ENCODE results near the gene TAS2R60.
A peak's percentile ranks its signal among the peaks of the same experiment; 100 is the strongest.
"Not testable (repeated sequence)": the region's sequence is repeated elsewhere in the genome, so short reads cannot be mapped to it uniquely, and the experiment has no call there.

Gene TAS2R60

DNA sequence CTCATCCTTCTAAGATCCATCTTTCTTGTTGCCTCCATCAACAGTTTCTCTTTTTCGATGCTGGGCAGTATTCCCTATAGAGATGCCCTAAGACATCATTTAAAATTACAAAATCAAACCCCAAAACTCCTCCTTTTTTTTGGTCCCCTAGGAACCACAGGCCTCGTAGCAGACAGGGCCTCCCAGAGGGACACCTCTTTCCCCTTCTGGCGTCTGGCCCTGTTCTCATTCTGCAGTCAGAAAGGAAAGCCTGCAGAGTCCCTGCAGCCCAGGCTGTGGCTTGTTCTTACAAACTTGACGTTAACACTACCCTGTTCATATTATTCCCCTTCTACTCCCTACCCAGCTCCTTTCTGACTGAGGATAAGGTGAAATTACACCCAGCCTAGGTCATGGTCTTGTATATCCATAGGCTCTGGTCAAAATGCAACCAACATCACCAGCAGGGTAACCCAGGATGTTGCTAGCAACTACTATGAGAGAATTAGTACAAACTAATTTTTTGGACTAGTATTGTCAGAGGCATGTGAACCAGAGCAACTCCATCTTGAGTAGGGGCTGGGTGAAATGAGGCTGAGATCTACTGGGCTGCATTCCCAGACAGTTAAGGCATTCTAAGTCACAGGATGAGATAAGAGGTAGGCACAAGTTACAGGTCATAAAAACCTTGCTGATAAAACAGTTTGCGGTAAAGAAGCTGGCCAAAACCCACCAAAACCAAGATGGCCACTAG, 31.1 kb upstream of the TAS2R60 start:
- DNase-seq: no peak

DNA sequence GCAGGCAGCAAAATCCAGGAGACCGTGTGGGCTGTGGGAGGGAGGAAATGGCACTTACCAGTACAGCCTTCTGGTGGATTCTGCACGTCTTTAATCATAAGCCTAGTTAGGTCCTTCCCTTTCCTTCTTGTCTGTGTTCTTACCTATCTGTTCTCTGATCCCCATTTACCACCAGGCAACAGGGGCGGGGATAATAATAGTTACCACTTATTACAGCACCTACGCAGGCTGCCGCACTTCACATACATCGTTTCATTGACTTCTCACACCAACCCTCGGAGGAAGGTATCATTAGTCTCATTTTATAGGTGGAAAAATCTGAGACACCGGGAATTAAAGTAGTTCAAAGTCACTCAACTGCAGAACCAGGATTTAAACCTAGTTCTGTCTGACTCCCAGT, 30.1 kb upstream of the TAS2R60 start:
- no peak for DNase-seq

DNA sequence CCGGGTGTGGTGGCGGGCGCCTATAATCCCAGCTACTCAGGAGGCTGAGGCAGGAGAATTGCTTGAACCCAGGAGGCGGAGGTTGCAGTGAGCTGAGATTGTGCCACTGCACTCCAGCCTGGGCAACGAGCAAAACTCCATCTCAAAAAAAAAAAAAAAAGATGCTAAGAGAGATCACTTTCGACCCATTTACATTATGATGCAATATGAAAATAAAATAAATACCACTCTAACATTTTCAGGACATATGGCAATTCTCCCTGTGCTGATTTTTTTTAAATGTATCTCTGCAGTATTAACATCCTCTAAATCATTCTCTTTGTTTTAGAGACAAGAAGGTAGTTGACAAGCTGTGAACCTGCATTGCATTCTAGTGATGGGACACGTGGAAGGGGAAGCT, 28.0 kb upstream of the TAS2R60 start:
- not testable (repeated sequence) for DNase-seq

DNA sequence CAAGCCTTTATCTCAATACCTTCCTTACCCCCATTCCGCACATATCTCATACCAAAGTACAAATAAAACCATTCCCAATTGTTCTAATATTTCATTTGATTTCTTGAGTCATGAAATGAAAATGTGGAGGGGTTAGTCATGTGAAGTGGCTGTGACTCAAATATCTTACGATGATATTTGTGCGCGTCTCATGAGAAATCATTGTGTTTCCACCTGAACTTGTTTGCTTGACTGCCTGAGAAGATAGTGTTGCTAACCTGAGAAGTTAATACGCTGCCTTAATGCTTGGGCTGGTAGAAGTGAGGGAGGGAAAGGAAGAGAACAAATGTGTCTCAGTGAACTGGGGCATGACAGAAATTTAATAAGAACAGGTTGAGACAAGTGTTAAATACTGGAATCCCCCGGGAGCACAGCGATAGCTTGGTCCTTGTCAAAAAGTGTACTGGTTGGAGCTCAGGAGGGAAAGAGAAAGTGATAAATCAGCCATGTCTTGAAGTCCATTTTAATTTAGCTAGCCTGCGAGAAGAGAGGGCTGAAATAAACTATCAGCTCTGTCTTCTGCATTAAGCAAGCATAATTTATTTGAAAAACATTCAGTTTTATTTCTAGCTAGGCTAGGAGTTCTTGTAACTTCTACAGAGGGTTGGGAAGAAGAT, 27.4 kb upstream of the TAS2R60 start:
- DNase-seq: no peak

DNA sequence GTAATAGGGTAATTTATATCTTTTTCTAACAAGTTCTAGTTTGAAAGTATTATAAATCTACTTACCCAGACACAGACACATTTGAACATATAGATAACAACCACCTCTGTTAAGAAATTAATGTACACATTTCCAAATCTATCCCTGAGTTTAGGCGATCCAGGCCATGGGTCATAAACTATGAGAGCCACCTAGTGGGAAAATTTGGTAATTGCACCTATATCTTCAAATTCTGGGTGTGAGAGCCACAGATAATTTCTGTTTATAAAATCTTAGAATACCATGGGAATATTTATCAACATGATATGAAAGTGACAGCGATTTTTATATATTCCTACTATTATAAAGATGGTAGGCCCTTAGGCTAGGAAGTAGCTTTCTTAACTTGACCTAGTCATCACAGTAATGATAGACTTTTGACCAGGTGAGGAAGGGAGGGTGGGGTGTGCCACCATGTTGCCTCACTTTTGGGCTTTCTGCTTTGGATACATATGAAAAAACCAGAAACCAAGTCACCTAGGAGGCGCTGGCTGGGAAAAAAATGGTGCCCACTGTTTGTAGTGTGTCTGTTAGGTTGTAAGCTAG, 26.6 kb upstream of the TAS2R60 start:
- DNase-seq: peak; percentile 50

DNA sequence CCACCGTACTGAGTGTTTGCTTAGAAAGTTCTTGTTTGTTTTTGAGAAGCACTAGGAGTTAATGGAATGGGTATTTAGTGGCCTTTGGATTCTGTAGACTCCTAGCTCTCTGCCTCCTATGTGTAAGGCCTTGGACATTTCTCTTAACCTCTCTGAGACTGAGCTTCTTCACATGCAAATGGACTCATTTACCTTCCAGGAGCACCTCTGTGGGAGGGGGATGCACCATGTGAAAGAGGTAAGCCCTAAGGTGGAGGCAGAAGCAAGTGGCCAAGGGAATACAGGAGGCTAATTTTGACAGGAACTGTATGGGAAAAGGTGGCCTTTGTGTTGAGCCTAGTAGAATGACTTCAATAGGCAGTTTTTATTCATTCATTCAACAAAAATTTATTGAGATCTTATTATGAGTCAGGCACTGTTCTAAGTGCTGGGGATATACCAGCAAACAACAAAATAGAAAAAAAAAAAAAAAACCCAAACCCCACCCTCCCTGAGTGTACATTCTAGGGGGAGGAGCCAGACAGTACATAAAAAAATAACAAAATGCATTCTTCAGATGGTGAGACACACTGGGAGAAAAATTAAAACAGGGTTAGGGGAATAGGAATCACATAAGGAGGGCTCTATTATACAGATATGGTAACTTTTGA, 25.4 kb upstream of the TAS2R60 start:
- no peak for DNase-seq

DNA sequence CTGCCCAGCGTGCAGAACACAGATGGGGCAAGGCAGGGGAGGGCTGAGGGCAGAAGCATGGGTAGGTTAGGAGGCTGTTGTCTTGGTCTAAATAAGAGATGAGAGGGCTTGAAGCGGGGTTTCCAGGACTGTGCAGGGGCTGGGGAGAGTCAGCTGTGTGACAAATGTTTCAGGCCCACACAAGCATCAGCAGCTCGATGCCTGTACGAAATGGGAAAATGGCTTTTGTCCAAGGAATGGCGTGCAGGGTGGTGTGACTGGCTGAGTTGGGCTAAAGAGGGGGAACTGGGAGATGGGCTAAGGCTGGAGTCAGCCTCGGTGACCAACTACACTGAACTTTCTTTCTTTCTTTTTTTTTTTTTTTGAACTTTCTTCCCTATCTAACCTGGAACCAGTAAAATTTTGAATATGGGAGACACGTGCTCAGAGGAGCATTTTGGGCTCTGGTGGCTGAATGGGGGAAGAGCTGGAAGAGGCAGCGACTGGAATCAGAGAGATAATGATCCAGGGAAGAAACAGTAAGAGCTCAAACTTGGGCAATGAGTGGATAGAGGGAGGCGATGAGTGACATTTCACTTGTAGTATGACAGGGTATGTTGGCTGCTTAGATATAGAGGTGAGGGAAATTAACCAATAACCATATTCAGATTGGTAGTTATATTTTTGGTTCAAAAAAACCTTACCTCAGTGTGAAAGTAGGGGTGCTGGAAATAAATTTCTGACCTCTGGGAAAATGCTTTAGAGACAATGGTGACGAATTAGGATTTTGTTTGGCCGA, 24.4 kb upstream of the TAS2R60 start:
- no peak for DNase-seq

- no peak for DNase-seq
Measured at GRCh38 chr7:143419880-143420279, 23.4 kb upstream of the TAS2R60 start.

- not testable (repeated sequence) for DNase-seq
Measured at GRCh38 chr7:143420624-143421023, 22.6 kb upstream of the TAS2R60 start.

DNA sequence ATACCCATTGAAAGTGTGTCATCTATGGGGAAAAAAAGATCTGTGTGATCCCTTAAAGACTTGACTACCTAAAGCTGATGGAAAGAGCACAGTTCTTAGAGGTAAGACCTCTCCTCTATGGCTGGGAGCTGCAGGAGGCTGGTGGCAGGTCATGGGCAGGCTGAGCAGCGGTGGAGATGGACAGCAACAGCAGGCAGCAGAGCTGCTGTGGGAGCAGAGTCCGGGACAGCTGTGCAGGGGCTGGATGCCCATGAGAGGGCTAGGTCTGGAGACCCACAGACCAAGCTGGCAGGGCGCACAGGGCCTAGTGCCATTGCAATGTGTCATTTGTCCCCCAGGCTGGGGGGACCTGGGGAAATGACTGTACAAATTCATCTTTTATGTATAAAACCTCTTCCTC, 21.2 kb upstream of the TAS2R60 start:
- DNase-seq: no peak

GRCh38 chr7:143424476-143424875, 18.8 kb upstream of the TAS2R60 start:
- not testable (repeated sequence) for DNase-seq

DNA sequence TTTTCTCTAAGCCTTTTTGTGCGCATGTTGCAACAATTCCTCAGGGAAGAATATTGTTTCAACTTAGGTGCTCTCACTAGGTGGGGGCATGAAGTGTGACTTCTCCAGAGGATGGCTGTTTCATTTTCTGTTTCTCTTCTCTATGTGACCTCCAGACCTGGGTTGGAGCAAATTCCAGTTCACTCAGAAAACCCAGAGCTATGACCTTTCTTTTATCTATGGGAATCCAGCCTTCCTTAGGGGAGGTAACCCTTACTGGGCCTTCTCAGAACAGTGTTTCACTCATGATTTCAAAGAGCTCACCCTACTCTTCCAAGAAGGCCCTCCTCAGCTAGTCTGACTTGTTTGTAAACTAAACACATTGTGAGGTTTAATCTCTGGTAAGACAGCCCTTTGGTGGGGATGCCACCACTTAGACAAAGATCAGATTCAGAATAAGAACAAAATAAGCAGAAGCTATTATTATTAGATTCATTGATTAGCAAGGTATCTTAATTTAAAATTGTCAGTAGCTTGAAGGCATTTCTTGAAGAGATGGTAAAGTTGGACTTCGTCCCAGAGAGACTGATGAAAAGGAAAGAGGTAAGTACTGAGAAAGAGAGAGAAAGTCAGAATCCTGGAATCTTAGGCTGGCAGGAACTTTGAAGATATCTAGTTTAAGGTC, 16.6 kb upstream of the TAS2R60 start:
- no peak for DNase-seq

GRCh38 chr7:143429770-143430698, 13.2 kb upstream of the TAS2R60 start:
- DNase-seq: no peak

GRCh38 chr7:143431109-143431508, 12.1 kb upstream of the TAS2R60 start:
- no peak for DNase-seq

DNA sequence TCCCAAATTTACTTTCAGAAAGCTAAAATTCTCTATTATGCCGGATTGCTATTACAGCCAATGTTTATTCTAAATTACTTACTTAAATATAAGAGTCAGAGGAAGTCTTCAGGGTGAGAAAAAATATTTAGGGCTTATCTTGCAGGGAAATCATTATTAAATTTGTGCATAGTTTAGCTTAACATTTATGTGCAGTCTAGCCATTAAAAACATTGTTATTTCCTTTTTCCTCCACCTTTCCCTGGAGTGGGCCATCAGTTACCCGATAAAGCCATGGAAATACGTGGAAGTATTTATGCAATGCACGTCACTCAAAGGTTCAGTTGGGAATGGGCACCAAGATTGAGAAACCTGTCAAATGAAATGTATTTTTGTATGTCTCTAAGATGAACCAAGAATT, 9.5 kb upstream of the TAS2R60 start:
- DNase-seq: no peak

DNA sequence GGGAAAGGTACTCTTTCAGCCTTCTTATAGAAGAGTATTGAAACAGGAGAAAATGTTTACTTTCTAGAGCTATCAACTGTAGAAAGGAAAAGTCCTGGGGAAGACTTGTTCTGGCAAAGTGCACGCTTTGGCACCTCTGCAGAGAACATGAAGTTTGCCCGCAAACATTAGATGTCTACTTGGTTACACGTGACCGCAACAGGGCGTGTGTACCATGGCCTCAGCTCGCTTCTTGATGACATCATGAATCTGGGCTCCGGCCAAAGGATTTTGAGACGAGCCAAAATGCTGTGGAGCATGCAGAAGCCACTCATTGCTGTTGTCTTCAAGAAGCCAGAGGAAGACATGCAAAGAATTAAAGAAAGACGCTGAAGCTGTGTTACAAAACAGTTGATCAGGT, 8.6 kb upstream of the TAS2R60 start:
- DNase-seq: no peak

DNA sequence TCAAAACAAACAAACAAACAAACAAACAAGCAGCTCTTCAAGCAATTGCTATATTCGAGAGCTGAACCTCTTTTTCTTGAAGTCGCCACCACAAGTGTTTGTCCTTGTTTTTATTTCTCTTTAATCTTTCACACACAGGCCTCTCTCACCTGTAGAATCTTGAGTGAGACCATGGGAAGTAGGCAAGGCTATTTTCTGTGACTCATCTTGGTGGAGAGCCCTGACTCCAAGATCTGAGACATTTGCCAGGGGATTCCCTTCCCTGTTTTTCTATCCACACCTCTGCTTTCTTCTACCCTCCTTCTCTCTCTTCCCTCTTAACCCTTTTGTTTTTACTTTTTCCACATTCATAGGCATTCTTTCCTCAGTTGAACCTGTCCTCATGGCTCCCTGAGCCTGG, 8.0 kb upstream of the TAS2R60 start:
- DNase-seq: no peak

GRCh38 chr7:143436325-143436946, 6.8 kb upstream of the TAS2R60 start:
- no peak for DNase-seq

DNA sequence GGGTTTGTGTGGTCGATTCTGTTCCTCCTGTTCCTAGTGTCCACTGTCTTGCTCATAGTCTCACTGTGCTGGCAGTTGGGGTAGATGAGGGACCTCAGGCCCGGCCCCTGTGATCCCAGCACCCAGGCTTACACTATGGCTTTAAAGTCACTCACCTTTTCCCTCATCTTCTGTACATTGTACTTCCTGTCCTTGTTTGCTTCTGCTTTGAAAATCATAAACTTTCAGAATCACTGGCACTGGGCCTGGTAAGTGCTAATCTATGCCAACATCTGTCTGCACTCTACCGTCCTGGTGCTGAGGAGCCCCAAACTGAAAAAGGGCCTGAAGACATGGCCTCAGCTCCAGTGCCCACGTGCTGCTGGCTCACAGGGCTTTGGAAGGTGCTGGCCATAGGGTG, 5.7 kb upstream of the TAS2R60 start:
- DNase-seq: peak; percentile 7

DNA sequence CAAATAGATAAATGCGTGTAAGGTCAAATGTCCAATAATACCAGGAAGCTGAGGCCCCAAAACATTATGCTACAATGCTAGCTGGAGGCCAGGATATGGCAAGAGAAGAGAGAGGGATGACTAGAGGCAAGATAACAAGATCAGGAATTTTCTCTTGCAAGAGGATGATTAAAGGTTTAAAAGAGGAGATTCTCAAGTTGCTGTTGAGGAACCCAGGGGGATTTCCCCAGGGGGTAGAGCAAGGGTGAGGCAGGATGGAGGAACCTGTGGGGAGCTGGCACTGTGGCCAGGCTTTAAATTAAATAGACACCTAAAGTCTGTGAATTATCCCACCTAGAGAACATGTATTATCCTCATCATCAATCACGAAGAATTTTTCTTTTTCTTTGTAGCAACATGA, 3.4 kb upstream of the TAS2R60 start:
- no peak for DNase-seq

Measured in activated CD4-positive, alpha-beta T cell treated with anti-CD3 and anti-CD28 coated beads, Interleukin-10, Interleukin-2, amounts not matched to agents 100 ng/mL and 50 ng/mL, durations not matched to agents 16 hours and 8 hours (primary cell).